ENCODE results near the gene VAV2.

The VAV2 gene

DNA sequence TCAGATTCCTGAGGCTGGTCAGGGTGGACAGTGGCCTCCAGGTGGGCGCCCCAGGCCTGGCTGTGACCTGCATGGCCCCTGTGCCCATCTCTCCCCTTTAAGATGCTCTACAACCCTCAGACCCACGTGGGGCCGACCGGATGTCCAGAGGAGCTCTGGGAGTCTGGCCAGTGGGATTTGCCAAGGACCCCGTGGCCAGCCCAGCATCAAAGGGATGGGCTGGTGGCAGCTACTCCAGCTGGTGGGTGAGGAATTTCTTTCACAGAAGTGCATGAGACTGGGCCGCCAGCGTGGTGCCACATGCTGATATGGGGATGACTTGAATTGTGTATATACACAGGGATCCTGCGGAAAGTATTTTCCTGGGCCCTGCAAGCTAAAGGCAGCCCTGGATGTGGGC is 159.2 kb downstream of the VAV2 start:
- no peaks in the 10 kb centered on the region for H3K27me3 ChIP-seq
- TF ChIP-seq, protein P1, sequence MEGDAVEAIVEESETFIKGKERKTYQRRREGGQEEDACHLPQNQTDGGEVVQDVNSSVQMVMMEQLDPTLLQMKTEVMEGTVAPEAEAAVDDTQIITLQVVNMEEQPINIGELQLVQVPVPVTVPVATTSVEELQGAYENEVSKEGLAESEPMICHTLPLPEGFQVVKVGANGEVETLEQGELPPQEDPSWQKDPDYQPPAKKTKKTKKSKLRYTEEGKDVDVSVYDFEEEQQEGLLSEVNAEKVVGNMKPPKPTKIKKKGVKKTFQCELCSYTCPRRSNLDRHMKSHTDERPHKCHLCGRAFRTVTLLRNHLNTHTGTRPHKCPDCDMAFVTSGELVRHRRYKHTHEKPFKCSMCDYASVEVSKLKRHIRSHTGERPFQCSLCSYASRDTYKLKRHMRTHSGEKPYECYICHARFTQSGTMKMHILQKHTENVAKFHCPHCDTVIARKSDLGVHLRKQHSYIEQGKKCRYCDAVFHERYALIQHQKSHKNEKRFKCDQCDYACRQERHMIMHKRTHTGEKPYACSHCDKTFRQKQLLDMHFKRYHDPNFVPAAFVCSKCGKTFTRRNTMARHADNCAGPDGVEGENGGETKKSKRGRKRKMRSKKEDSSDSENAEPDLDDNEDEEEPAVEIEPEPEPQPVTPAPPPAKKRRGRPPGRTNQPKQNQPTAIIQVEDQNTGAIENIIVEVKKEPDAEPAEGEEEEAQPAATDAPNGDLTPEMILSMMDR (IDR thresholded peaks at IDR 0.05): no peak
- no peak overlapping the region for H3K27ac ChIP-seq
- no peaks in the 10 kb centered on the region for H3K4me1 ChIP-seq (ENCODE audit: control insufficient read depth in 1 of 2, insufficient read depth in 1 of 2, low read depth in 1 of 2, low read length in 1 of 2)
- no peak overlapping the region for H3K4me3 ChIP-seq (ENCODE audit: low read depth in 1 of 2, low read length in 1 of 2)
- H3K36me3 ChIP-seq: no peaks in the 10 kb centered on the region
- H3K9me3 ChIP-seq: no peaks in the 10 kb centered on the region

DNA sequence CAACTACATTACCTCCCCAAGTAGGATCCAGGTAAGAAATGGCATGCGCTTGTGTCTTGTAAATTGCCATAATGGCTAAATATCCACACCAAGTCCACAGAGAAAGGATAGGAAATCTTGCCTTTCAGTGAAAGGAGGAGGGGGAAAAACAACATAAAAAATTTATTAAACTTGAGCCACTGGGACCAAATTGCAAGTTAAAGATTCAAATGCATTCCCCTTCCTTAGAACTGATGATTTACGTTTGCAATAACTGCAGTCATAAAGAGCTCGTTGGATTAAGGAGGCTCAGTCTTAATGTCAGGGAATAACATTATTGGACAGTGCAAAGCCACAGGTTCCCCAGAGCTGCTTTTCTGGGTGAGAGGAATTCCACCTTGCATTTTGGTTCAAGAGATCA is 161.4 kb downstream of the VAV2 start:
- no peak overlapping the region for H3K27ac ChIP-seq
- no peaks in the 10 kb centered on the region for H3K27me3 ChIP-seq
- H3K4me3 ChIP-seq (ENCODE audit: low read depth in 1 of 2, low read length in 1 of 2): no peak overlapping the region
- H3K4me1 ChIP-seq (ENCODE audit: control insufficient read depth in 1 of 2, insufficient read depth in 1 of 2, low read depth in 1 of 2, low read length in 1 of 2): no peaks in the 10 kb centered on the region
- H3K9me3 ChIP-seq: no peaks in the 10 kb centered on the region
- no peaks in the 10 kb centered on the region for H3K36me3 ChIP-seq
- TF ChIP-seq, protein P1 (IDR thresholded peaks at IDR 0.05): no peak

- Histone ChIP-seq H3K4me1 (ENCODE audit: control insufficient read depth in 1 of 2, insufficient read depth in 1 of 2, low read depth in 1 of 2, low read length in 1 of 2) (no peaks in the 10 kb centered on the region), H3K27ac (no peak overlapping the region), H3K27me3 (no peaks in the 10 kb centered on the region), H3K36me3 (no peaks in the 10 kb centered on the region), H3K4me3 (ENCODE audit: low read depth in 1 of 2, low read length in 1 of 2) (no peak overlapping the region), H3K9me3 (no peaks in the 10 kb centered on the region)
- TF ChIP-seq, protein P1 (IDR thresholded peaks at IDR 0.05): no peak
These were observed 161.8 kb downstream of the VAV2 start for GRCh38 chr9:133830310-133830709.

- H3K36me3 ChIP-seq: no peaks in the 10 kb centered on the region
These were observed 163.7 kb downstream of the VAV2 start for GRCh38 chr9:133828338-133828997.

DNA sequence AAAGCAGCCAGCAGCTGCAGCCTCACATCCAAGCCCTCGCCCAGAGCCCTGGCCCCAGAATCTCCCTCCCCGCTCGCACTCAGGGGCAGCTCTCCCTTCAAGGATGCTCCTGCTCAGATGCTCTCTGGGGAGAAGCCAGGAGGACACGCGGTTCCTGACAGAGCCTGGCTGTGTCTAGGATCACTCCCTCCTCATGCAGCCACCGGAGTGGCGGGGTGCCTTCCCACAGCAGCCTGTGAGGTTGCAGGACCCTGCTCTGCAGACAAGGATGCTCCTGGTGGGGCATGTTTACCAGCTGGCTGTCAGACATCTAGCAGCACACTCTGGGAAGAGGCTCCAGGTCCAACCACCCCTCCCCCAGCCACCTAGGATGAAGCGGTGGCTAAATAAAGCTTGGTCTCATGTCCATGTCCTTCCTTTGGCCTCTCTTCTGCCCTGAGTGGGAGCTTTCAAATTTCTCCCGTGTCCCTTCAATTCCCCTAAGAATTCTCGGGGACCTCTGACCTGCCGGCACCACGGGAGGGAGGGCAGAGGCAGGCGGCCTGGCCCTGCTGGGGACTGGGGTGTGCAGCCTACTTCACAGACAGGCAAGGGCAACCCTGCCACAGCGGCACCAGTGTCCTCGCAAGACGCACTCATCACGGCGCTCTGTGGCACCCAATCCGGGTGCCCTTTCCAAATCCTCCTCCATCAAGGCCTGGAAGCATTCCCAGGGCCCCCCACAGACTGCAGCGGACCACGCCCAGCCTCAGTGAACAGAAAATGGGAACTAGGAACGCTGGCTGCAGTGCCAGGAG is 165.6 kb downstream of the VAV2 start:
- TF ChIP-seq, protein P1 (IDR thresholded peaks at IDR 0.05): no peak
- Histone ChIP-seq H3K27ac (no peak overlapping the region), H3K4me3 (ENCODE audit: low read depth in 1 of 2, low read length in 1 of 2) (no peak overlapping the region)

More at GRCh38 chr9:133828338-133828997, 163.7 kb downstream of the VAV2 start:
- Histone ChIP-seq H3K27me3 (no peaks in the 10 kb centered on the region), H3K4me1 (ENCODE audit: control insufficient read depth in 1 of 2, insufficient read depth in 1 of 2, low read depth in 1 of 2, low read length in 1 of 2) (no peaks in the 10 kb centered on the region), H3K4me3 (ENCODE audit: low read depth in 1 of 2, low read length in 1 of 2) (no peak overlapping the region), H3K9me3 (no peaks in the 10 kb centered on the region), H3K27ac (no peak overlapping the region)
- TF ChIP-seq, protein P1 (IDR thresholded peaks at IDR 0.05): no peak

More for the DNA sequence above, 165.6 kb downstream of the VAV2 start:
- no peaks in the 10 kb centered on the region for H3K9me3 ChIP-seq
- H3K4me1 ChIP-seq (ENCODE audit: control insufficient read depth in 1 of 2, insufficient read depth in 1 of 2, low read depth in 1 of 2, low read length in 1 of 2): no peaks in the 10 kb centered on the region
- H3K36me3 ChIP-seq: no peaks in the 10 kb centered on the region
- no peaks in the 10 kb centered on the region for H3K27me3 ChIP-seq
